T-helper 2 cell treated with Interferon-gamma antibody and Interleukin-4, amounts not matched to agents 100 ng/mL and 5 ng/mL, for 36 hours (primary cell): ENCODE measurements around the gene ARID3C. TPM values are rescaled to one million over a fixed set of nuclear protein-coding genes. Genes with fewer than 3 reads are reported as not detected.

Experiments
- intact Hi-C: fragments of 100-400 bp; cut with micrococcal nuclease; formaldehyde crosslinking; loops from one replicate; pipeline ENCODE4 v1.15.1; 2023
- total RNA-seq: library from RNA; stranded (reverse); gene quantifications from 2 replicates; pipeline ENCODE4 v1.2.3, GENCODE V29; 2022

Gene ARID3C
- total RNA-seq, 1 donor from 2014 or later = 0.14 TPM

GRCh38 chr9:34579808-34580163 is 49.1 kb downstream of the ARID3C start:
- intact Hi-C loops = no loop called here

DNA sequence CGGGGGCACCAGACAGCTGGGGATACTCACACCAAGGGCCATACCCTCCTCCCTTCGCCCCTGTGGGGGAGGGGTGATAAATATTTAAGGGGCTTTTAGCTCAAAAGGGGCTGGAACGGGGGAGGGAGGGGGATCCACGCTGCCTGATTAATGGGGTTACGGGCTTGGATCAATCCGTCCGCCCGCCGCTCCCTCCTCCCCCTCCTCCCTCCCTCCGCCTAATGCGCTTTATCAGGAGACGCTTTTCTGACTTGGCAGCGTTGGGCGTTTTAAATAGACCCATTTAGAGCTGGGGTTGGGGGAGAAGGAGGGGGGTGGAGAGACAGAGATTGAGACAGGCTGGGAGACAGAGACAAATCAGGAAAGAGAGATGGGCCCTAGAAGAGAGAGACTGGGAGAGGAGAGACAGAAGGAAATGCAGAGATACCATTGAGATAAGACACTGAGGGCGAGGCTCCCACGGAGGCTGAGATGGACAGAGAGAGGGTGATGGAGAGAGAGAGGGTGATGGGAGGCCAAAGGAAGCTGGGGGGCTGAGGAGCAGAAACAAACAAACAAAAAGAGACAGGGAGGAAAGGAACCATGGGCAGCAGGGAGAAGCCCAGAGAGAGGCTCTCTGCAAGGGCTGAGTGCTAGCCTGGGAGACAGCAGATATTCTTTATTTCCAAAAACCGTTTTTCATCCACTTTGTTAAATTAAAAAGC is 49.6 kb downstream of the ARID3C start:
- intact Hi-C loops = no loop called here

DNA sequence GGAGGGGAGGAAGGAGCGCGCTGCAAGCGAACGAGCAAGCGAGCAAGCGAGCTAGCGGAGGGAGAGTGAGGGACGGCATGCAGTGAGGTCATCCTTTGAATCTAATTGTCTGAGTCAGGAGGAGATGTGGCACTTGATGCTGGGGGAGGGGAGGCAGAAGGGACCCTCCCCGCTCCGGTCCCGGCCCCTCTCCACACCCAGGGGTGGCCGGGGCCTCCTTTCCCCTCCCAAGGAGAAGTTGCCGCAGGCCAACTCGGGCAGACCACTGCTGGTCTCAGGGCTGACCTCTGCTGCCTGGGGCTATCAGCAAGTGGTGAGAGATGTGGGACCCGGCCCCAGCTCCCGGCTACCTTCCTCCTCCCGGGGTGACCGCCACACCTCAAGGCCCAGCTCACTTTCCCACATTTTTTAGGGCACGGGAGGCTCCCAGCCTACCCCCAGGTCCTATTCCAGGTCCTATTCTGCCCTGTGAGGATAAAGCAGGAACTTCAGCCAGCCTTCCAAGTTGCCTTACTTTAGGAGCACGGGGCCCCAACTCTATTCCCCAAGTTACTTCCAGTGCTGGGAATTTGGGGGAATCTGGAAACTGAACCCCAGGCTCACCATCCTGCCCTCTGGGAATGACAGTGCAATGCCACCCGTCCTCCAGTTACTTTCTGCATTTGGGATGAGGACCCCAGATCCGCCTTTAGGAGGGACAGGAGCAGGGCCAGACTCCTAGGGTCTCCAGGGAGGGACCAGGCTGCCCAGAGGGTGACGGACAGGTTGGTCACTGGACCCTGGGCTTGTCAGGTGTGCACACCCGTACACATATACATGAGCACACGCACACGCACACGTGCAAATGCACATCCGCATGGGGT is 50.4 kb downstream of the ARID3C start:
- intact Hi-C loops = no loop called here

GRCh38 chr9:34577400-34578240 is 51.2 kb downstream of the ARID3C start:
- intact Hi-C loops = no loop called here

DNA sequence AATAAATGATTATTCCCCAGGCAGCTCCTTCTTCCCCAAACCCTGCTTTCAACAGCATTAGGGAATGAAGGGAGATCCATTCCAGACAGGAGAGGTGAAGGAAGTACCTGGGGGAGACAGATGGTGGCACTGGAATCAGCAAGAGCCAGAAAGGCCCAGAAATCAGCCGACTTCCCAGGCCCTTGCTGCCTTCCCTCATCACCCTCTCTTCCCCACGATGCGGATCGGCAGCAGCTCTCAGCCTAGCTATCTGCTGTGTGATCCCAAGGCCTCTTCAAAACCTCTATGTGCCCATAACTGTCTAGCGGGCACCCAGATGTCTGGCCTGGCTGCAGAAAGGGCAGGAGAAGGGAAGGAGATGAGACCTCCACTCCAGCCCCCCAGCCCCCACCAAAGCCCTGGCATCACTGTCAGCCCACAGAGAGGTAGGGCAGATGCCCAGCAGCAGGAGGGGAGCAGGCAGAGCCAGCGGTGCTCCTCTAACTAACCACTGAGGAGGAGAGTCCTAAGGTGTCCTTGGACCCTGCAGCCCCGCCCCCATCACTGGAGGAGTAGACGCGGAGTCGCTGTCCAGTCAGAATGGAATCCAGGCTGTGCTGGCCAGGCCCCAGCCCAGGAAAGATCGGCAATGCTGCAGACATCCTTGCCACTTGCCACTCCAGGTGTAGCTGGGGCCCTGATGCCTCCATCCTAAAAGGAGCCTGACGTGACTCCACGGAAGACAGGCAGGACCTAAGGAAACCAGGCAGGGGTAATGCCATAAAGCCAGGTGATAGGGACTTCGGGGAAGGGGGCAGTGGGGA is 52.1 kb downstream of the ARID3C start:
- intact Hi-C loops = no loop called here

GRCh38 chr9:34575862-34576596 is 52.8 kb downstream of the ARID3C start:
- intact Hi-C loops = no loop called here

DNA sequence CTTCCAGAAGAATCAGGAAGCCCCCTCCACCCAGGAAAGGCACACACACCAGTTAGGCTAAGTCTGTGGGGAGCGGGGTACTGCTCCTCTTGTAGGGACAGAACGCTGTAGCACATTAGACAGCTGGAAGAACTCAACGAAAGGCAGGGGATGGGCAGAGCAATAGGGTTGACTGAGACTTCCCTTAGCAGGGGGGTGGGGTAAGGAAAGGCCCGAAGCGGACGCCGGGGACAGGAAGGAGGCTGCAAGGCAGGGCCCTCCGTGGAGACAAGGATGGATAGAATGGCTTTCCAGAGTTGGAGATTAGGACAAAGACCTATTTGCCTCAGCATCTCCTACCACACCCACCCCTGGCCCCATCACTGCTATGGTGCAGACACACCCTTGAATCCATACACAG is 53.6 kb downstream of the ARID3C start:
- intact Hi-C loops = no loop called here

DNA sequence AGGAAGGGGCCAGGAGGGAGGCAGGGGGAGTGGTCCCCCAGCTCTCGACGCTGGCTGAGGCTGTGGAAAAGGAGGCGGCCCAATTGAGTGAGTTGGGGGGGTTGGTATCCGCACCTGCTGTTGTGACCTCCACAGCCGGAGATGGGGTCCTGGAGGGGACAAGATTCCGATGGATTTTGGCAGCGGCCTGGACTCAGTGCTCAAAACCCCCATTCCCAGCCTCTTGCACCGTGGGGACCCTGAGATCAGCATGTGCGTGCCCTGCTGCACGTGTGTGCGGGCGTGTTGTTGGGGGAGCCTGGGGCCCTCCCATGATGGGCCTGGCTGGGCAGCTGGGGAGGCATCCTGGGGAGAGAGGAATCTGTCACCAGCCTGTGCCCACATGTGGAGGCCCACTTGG is 54.3 kb downstream of the ARID3C start:
- intact Hi-C loops = no loop called here

DNA sequence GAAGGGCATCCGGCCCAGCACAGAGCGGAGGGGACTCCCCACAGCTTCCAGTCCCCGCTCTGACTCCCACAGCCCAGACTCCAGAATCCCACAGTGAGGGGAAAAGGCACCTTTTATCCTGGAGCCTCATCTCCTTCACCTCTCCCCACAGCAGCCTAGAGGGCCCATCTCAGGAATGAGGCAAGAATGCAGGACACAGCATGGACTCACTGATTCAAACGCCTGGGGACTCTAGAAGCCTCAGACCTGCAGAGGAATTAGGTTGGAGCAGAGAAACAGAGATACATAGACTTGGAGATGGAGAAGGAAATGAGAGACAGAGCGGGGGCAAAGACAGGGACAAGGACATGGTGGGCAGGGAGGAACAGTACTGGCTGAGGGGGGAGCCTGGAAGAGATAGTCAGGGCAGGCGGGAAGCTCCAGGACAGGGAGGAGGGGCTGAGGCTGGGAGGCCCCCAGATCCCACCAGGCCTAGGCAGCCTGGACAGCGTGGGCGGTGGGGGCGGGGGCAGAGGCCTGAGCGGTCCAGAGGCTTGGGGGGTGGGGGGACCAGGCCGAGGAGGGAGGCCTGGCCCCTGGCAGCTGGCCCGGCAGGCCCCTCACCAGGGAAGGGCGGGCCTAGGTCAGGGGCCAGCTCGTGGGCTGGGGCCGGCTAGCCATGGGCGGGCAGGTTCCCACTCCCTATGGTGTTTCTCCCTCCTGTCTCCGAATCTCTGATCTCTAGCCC is 55.1 kb downstream of the ARID3C start:
- intact Hi-C loops = no loop called here

GRCh38 chr9:34572628-34573027 is 56.2 kb downstream of the ARID3C start:
- intact Hi-C loops = no loop called here

DNA sequence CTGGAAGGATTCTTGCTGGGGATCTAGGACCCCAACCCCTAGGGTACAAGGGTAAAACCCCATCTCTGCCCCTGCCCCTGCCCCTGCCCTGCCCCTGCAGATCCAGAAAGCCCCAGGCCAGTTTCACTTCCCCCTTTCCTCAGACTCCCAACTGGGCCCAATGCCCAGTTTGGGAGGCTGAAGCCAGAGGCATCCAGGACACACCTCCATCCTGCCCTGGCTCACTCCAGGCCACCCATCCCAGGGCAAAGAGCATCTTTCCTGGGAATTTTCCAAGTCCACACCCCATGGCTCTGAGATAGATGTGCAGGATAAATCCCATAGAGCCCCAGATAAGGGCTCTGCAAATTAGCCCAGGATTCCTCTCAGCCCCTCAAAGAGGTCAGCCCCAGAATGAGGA is 56.8 kb downstream of the ARID3C start:
- intact Hi-C loops = no loop called here

GRCh38 chr9:34571481-34571810 is 57.4 kb downstream of the ARID3C start:
- intact Hi-C loops = no loop called here

Other genes with a start within 250 kb of the ARID3C start
- gene FAM219A, start 170.5 kb downstream of the ARID3C start, total RNA-seq = 15.0 and 16.0 TPM in 2 replicates
- not detected in 2 replicates for gene DNAI1, start 170.3 kb downstream of the ARID3C start, total RNA-seq
- not detected in 2 replicates for gene ENHO, start 106.1 kb downstream of the ARID3C start, total RNA-seq
- not detected in 2 replicates for gene CNTFR, start 39.3 kb downstream of the ARID3C start, total RNA-seq
- 17.5 and 19.0 TPM in 2 replicates for gene RPP25L, start 17.0 kb downstream of the ARID3C start, total RNA-seq
- 110 and 115 TPM in 2 replicates for gene DCTN3, start 8.6 kb downstream of the ARID3C start, total RNA-seq
- gene SIGMAR1, start 8.7 kb upstream of the ARID3C start, total RNA-seq = 81.2 and 83.0 TPM in 2 replicates
- 130 and 139 TPM in 2 replicates for gene GALT, start 17.6 kb upstream of the ARID3C start, total RNA-seq
- gene IL11RA, start 23.1 kb upstream of the ARID3C start, total RNA-seq = 83.8 and 87.8 TPM in 2 replicates
- 0.25 and 0.84 TPM in 2 replicates for gene CCL27, start 33.6 kb upstream of the ARID3C start, total RNA-seq
- not detected in 2 replicates for gene CCL19, start 62.2 kb upstream of the ARID3C start, total RNA-seq
- not detected in 2 replicates for gene CCL21, start 81.1 kb upstream of the ARID3C start, total RNA-seq